IMR-90 (cell line): Measurements from ENCODE around the gene PHF21B. TPM values are rescaled to one million over a fixed set of nuclear protein-coding genes. Genes with fewer than 3 reads are reported as not detected.

Experiments
- ATAC-seq: fragments of 200-7000 bp; cut with Tn5 transposase; 2 replicates; pipeline ENCODE4 v1.9.1; 2020; ENCODE audit warnings: low read depth, mild to moderate bottlenecking, moderate library complexity
- BruUV-seq: library from RNA; stranded (reverse); fragments of 400-500 nt; replicated peaks from 2 replicates; lab custom pipeline; 2021; lab: Mats Ljungman, UMichigan
- CTCF ChIA-PET: fragments of 300-600 bp; formaldehyde crosslinking; extraction: SDS; loops from one replicate; lab custom pipeline; 2021; ENCODE audit warnings: antibody characterized with exemption; lab: Yijun Ruan, JAX
- POLR2A ChIA-PET: fragments of 300-600 bp; sonication (Branson Sonifier 250); formaldehyde crosslinking; loops from one replicate; lab custom pipeline; 2022; ENCODE audit warnings: antibody characterized with exemption; ENCODE audit not compliant: unreplicated experiment; lab: Charles Lee
- DNase-seq: peaks from one replicate; pipeline ENCODE4 v3.0.0; 2013
- H2AFZ ChIP-seq: replicated peaks from 2 replicates; pipeline ENCODE3; 2013; ENCODE audit warnings: low read length, mild to moderate bottlenecking; ENCODE audit not compliant: poor library complexity
- H2AK5ac ChIP-seq: 2 replicates; pipeline ENCODE4 v1.6.1; 2013; ENCODE audit warnings: low read depth, low read length, inconsistent platforms
- H2AK9ac ChIP-seq: replicated peaks from 2 replicates; pipeline ENCODE3; 2013; ENCODE audit warnings: mild to moderate bottlenecking, low read depth, low read length, moderate library complexity; ENCODE audit not compliant: poor library complexity
- H2BK120ac ChIP-seq: 2 replicates; pipeline ENCODE4 v1.6.1; 2013; ENCODE audit warnings: low read depth, low read length, inconsistent platforms
- H2BK15ac ChIP-seq: 3 replicates; pipeline ENCODE4 v1.6.1; 2013; ENCODE audit warnings: low read depth, low read length, inconsistent platforms
- H2BK20ac ChIP-seq: 2 replicates; pipeline ENCODE4 v1.6.1; 2013; ENCODE audit warnings: low read depth, mild to moderate bottlenecking, inconsistent platforms, low read length, moderate library complexity
- H2BK5ac ChIP-seq: 2 replicates; pipeline ENCODE4 v1.6.1; 2013; ENCODE audit warnings: mild to moderate bottlenecking, low read depth, low read length, inconsistent platforms; ENCODE audit not compliant: poor library complexity, severe bottlenecking
- H3K14ac ChIP-seq: replicated peaks from 2 replicates; pipeline ENCODE4 v1.6.1; 2013; ENCODE audit warnings: low read depth, low read length, inconsistent platforms
- H3K18ac ChIP-seq: 2 replicates; pipeline ENCODE4 v1.6.1; 2013; ENCODE audit warnings: low read depth, low read length, control low read depth
- H3K23ac ChIP-seq: 2 replicates; pipeline ENCODE4 v1.6.1; 2013; ENCODE audit warnings: low read depth, low read length, inconsistent platforms
- H3K27ac ChIP-seq: 2 replicates; pipeline ENCODE4 v1.5.1; 2013; ENCODE audit warnings: mild to moderate bottlenecking, control low read depth, low read length; ENCODE audit not compliant: insufficient read depth
- H3K27me3 ChIP-seq: 2 replicates; pipeline ENCODE4 v1.6.1; 2013; ENCODE audit warnings: low read length; ENCODE audit not compliant: control insufficient read depth, insufficient read depth
- H3K36me3 ChIP-seq: 2 replicates; pipeline ENCODE4 v1.6.1; 2013; ENCODE audit warnings: low read length, mixed read lengths; ENCODE audit not compliant: control insufficient read depth, insufficient read depth
- H3K4ac ChIP-seq: 2 replicates; pipeline ENCODE4 v1.6.1; 2013; ENCODE audit warnings: low read depth, low read length, inconsistent platforms
- H3K4me1 ChIP-seq: 2 replicates; pipeline ENCODE4 v1.6.1; 2013; ENCODE audit warnings: low read length, mixed read lengths; ENCODE audit not compliant: control insufficient read depth, insufficient read depth
- H3K4me2 ChIP-seq: 2 replicates; pipeline ENCODE4 v1.6.1; 2013; ENCODE audit warnings: low read depth, mild to moderate bottlenecking, control low read depth, low read length, moderate library complexity
- H3K4me3 ChIP-seq: 2 replicates; pipeline ENCODE4 v1.5.1; 2013; ENCODE audit warnings: low read depth, mild to moderate bottlenecking, control low read depth, low read length, moderate library complexity; ENCODE audit not compliant: insufficient read depth
- H3K56ac ChIP-seq: 2 replicates; pipeline ENCODE4 v1.6.1; 2013; ENCODE audit warnings: low read length, inconsistent platforms; ENCODE audit not compliant: insufficient read depth; ENCODE audit errors: extremely low read depth
- H3K79me1 ChIP-seq, 2 experiments: 2 replicates each; pipeline ENCODE4 v1.6.1; 2013; ENCODE audit warnings: low read length in 2 of 2, inconsistent platforms in 1 of 2, low read depth in 1 of 2
- H3K9ac ChIP-seq: 2 replicates; pipeline ENCODE4 v1.6.1; 2013; ENCODE audit warnings: low read depth, low read length, control low read depth
- H3K9me1 ChIP-seq: 2 replicates; pipeline ENCODE4 v1.6.1; 2013; ENCODE audit warnings: low read length, inconsistent platforms; ENCODE audit not compliant: insufficient read depth
- H3K9me3 ChIP-seq: 2 replicates; pipeline ENCODE4 v1.6.1; 2013; ENCODE audit warnings: low read length; ENCODE audit not compliant: control insufficient read depth, insufficient read depth
- H4K20me1 ChIP-seq: 2 replicates; pipeline ENCODE4 v1.6.1; 2013; ENCODE audit warnings: low read length, inconsistent platforms; ENCODE audit not compliant: insufficient read depth
- H4K5ac ChIP-seq: 2 replicates; pipeline ENCODE4 v1.6.1; 2013; ENCODE audit warnings: mild to moderate bottlenecking, low read depth, low read length, control low read depth
- H4K8ac ChIP-seq, 2 experiments: 2 replicates each; pipeline ENCODE4 v1.6.1; 2013; ENCODE audit warnings: low read depth in 2 of 2, low read length in 2 of 2, control low read depth in 1 of 2, inconsistent platforms in 1 of 2
- H4K91ac ChIP-seq: 2 replicates; pipeline ENCODE4 v1.6.1; 2013; ENCODE audit warnings: low read depth, low read length, inconsistent platforms; ENCODE audit not compliant: insufficient read depth
- BHLHE40 ChIP-seq: fragments of 150-350 bp; IDR thresholded peaks from 2 replicates; pipeline ENCODE4 v1.6.1; 2016; ENCODE audit warnings: mild to moderate bottlenecking, low read depth, low read length
- CEBPB ChIP-seq: IDR thresholded peaks from 2 replicates; pipeline ENCODE4 v1.6.1; 2012; ENCODE audit warnings: low read depth, low read length, improper control_type of control experiment
- CHD1 ChIP-seq: IDR thresholded peaks from 2 replicates; pipeline ENCODE4 v1.6.1; 2012; ENCODE audit warnings: low read depth, low read length, improper control_type of control experiment
- CTCF ChIP-seq: conservative IDR thresholded peaks from 2 replicates; pipeline ENCODE4 v1.5.1; 2012; ENCODE audit warnings: mild to moderate bottlenecking, low read depth, low read length, improper control_type of control experiment
- ELK1 ChIP-seq: fragments of 150-350 bp; IDR thresholded peaks from 2 replicates; pipeline ENCODE4 v1.6.1; 2016; ENCODE audit warnings: low read depth, mild to moderate bottlenecking, low read length, moderate library complexity, borderline replicate concordance
- FOS ChIP-seq: fragments of 150-350 bp; IDR thresholded peaks from 2 replicates; pipeline ENCODE4 v1.6.1; 2016; ENCODE audit warnings: low read depth, low read length
- MAFK ChIP-seq: IDR thresholded peaks from 2 replicates; pipeline ENCODE4 v1.6.1; 2012; ENCODE audit warnings: low read depth, low read length, improper control_type of control experiment
- MAZ ChIP-seq: IDR thresholded peaks from 2 replicates; pipeline ENCODE4 v1.6.1; 2012; ENCODE audit warnings: low read depth, mild to moderate bottlenecking, low read length, improper control_type of control experiment, moderate library complexity, borderline replicate concordance
- MXI1 ChIP-seq: IDR thresholded peaks from 2 replicates; pipeline ENCODE4 v1.6.1; 2012; ENCODE audit warnings: low read depth, mild to moderate bottlenecking, low read length, moderate library complexity, borderline replicate concordance
- POLR2A ChIP-seq: IDR thresholded peaks from 2 replicates; pipeline ENCODE4 v1.6.1; 2012; ENCODE audit warnings: mild to moderate bottlenecking, low read depth, low read length
- RAD21 ChIP-seq: IDR thresholded peaks from 2 replicates; pipeline ENCODE4 v1.6.1; 2012; ENCODE audit warnings: low read length, improper control_type of control experiment
- RCOR1 ChIP-seq: IDR thresholded peaks from 2 replicates; pipeline ENCODE4 v1.6.1; 2012; ENCODE audit warnings: mild to moderate bottlenecking, low read length, improper control_type of control experiment; ENCODE audit not compliant: insufficient replicate concordance
- SMC3 ChIP-seq: fragments of 150-350 bp; IDR thresholded peaks from 2 replicates; pipeline ENCODE4 v1.6.1; 2016; ENCODE audit warnings: low read depth, mild to moderate bottlenecking, antibody characterized with exemption, low read length, moderate library complexity
- WGBS, 2 experiments: methylation state at CpG; one replicate each; pipeline versions ENCODE4 v1.1.5 to v1.1.7; 2013; ENCODE audit warnings: missing lambda C conversion rate in 2 of 2; ENCODE audit not compliant: insufficient read length in 1 of 2; ENCODE audit errors: extremely low coverage in 2 of 2; 5-methylcytosine and 5-hydroxymethylcytosine counted together
- dilution Hi-C: fragments of 300-500 bp; cut with HindIII; formaldehyde crosslinking; loops from one replicate; pipeline ENCODE4 v1.14.3; 2018; ENCODE audit warnings: low sequenced_read_pairs; ENCODE audit not compliant: unreplicated experiment
- in situ Hi-C: fragments of 300-500 bp; cut with MboI; formaldehyde crosslinking; loops from 3 replicates; pipeline ENCODE4 v1.14.3; 2019; ENCODE audit warnings: low sequenced_read_pairs, inconsistent platforms, mixed read lengths
- intact Hi-C: fragments of 100-400 bp; cut with micrococcal nuclease; formaldehyde crosslinking; loops from 2 replicates; pipeline ENCODE4 v1.10.0; 2022
- polyA plus RNA-seq, 3 experiments: library from polyadenylated mRNA; depleted of rRNA; stranded (reverse); fragments of >200 nt; gene quantifications; 2 replicates each; pipeline ENCODE4 v1.2.3, GENCODE V29; 2012; ENCODE audit warnings: low replicate concordance in 1 of 3
- total RNA-seq: library from RNA; depleted of rRNA; stranded (reverse); fragments of >200 nt; gene quantifications from 2 replicates; pipeline ENCODE4 v1.2.3, GENCODE V29; 2012
- TF ChIP-seq, protein P1 (sequence below): fragments of 150-350 bp; IDR thresholded peaks from 2 replicates; pipeline ENCODE4 v1.6.1; 2017; ENCODE audit warnings: mild to moderate bottlenecking, antibody characterized with exemption, low read length, low read depth

The PHF21B gene
- total and polyA plus RNA-seq, 2 of the 4 experiments (the other 2 are of a cell fraction): 0.02 TPM; not detected in 1

DNA sequence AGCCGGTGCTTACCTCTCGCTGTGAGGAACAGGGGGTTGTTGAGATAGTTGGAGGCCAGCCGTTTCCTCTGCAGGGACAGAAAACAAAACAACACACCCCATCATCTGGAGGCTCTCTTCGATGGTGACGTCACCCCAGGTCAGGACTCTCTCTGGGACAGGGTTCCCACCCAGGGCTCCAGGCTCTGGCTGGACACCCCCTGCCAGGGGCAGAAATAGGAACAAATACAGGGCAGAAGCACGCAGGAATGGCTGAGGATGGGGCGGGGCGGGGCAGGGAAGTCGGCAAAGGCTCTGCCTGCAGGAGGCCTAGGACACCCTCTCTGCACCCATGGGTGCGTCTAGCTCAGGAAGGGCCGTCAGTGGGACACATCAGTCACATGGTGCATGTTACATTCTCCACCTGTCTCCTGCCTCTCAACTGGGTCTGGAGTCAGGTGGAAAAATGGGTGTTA lies 118.5 kb downstream of the PHF21B start:
- Histone ChIP-seq H3K79me1 (no peaks in the 10 kb centered on the region), H3K23ac (no peak overlapping the region), H4K5ac (no peak overlapping the region), H4K91ac (no peak overlapping the region), H4K20me1 (no peaks in the 10 kb centered on the region), H4K8ac (no peak overlapping the region), H3K18ac (no peak overlapping the region), H2BK15ac (no peak overlapping the region), H3K27ac (no peak overlapping the region), H3K36me3 (no peaks in the 10 kb centered on the region), H2AK9ac (no peak overlapping the region), H2AK5ac (no peak overlapping the region), H3K14ac (no peak overlapping the region), H2BK20ac (no peak overlapping the region), H3K9me1 (no peaks in the 10 kb centered on the region), H2BK120ac (no peak overlapping the region), H2BK5ac (no peak overlapping the region), H2AFZ (no peak overlapping the region), H3K27me3 (peaks cover 3% of the 10 kb centered on the region; the same call in 1 of the 2 replicates), H3K4me2 (no peak overlapping the region), H3K4me3 (no peak overlapping the region), H3K56ac (no peak overlapping the region), H3K4me1 (no peaks in the 10 kb centered on the region), H3K9ac (no peak overlapping the region), H3K4ac (no peak overlapping the region), H3K9me3 (no peaks in the 10 kb centered on the region)
- ChIA-PET CTCF (no interaction called here), POLR2A (no interaction called here)
- ATAC-seq: no peak
- intact Hi-C loops: no loop called here
- no peak for TF ChIP-seq MXI1
- no peak for TF ChIP-seq SMC3
- no peak for TF ChIP-seq CEBPB
- TF ChIP-seq ELK1: no peak
- no peak for TF ChIP-seq FOS
- TF ChIP-seq MAFK: no peak
- no peak for TF ChIP-seq RCOR1
- no peak for TF ChIP-seq CHD1
- no peak for TF ChIP-seq POLR2A
- TF ChIP-seq BHLHE40: no peak
- TF ChIP-seq CTCF: no peak
- TF ChIP-seq MAZ: no peak
- TF ChIP-seq, protein P1, sequence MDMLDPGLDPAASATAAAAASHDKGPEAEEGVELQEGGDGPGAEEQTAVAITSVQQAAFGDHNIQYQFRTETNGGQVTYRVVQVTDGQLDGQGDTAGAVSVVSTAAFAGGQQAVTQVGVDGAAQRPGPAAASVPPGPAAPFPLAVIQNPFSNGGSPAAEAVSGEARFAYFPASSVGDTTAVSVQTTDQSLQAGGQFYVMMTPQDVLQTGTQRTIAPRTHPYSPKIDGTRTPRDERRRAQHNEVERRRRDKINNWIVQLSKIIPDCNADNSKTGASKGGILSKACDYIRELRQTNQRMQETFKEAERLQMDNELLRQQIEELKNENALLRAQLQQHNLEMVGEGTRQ: no peak
- no peak for TF ChIP-seq RAD21
- WGBS, 2 experiments: no CpG with 5 or more reads among the region's 11 CpGs
- dilution Hi-C loops: no loop called here
- BruUV-seq: no TSS peak
- DNase-seq: no peak
- in situ Hi-C loops: no loop called here
